GM12878 (cell line): ENCODE measurements around the gene SPATA3. TPM values are rescaled to one million over a fixed set of nuclear protein-coding genes. Genes with fewer than 3 reads are reported as not detected.

Experiments used
- ATAC-seq: fragments of 200-7000 bp; cut with Tn5 transposase; 3 replicates; pipeline ENCODE4 v1.9.1; 2020; ENCODE audit warnings: mild to moderate bottlenecking, moderate library complexity
- BruUV-seq: library from RNA; stranded (reverse); fragments of 400-500 nt; replicated peaks from 2 replicates; lab custom pipeline; 2021; lab: Mats Ljungman, UMichigan
- CTCF ChIA-PET: fragments of 300-600 bp; sonication (Branson Sonifier 250); formaldehyde crosslinking; extraction: SDS; loops from one replicate; lab custom pipeline; 2021; ENCODE audit warnings: inconsistent platforms; lab: Yijun Ruan, JAX
- POLR2A ChIA-PET: fragments of 350-600 bp; formaldehyde crosslinking; extraction: SDS; loops from one replicate; lab custom pipeline; 2021; ENCODE audit warnings: inconsistent platforms; lab: Charles Lee
- RAD21 ChIA-PET: fragments of 300-600 bp; sonication (Branson Sonifier 250); formaldehyde crosslinking; loops from one replicate; lab custom pipeline; 2023; ENCODE audit warnings: antibody characterized with exemption; ENCODE audit not compliant: unreplicated experiment; lab: Charles Lee
- SMC1A ChIA-PET: fragments of 300-600 bp; sonication (Branson Sonifier 250); formaldehyde crosslinking; loops from one replicate; lab custom pipeline; 2023; ENCODE audit not compliant: unreplicated experiment, uncharacterized antibody; lab: Charles Lee
- DNase-seq: peaks from one replicate; pipeline ENCODE4 v3.0.0-alpha.2; 2011; ENCODE audit warnings: low read depth, low spot score
- FAIRE-seq: peaks from 3 replicates; lab custom pipeline; 2011; peaks lifted over from hg19 to GRCh38; lab: Jason Lieb, UNC
- H2AFZ ChIP-seq: 2 replicates; pipeline ENCODE4 v1.6.0; 2011; ENCODE audit warnings: low read depth, low read length, control low read depth; ENCODE audit not compliant: control insufficient read depth
- H3K27ac ChIP-seq: 2 replicates; pipeline ENCODE4 v1.5.1; 2011; ENCODE audit warnings: control low read depth; ENCODE audit not compliant: control insufficient read depth, insufficient read depth
- H3K27me3 ChIP-seq, 2 experiments: replicated peaks in 1 of 2; 2 replicates each; pipeline versions ENCODE4 v1.6.0 to v1.6.1; 2011; ENCODE audit warnings: low read length in 1 of 2; ENCODE audit not compliant: control insufficient read depth in 2 of 2, insufficient read depth in 2 of 2
- H3K36me3 ChIP-seq, 2 experiments: 2 replicates each; pipeline ENCODE4 v1.5.1; 2011; ENCODE audit warnings: low read length in 1 of 2; ENCODE audit not compliant: control insufficient read depth in 2 of 2, insufficient read depth in 2 of 2
- H3K4me1 ChIP-seq: 2 replicates; pipeline ENCODE4 v1.6.1; 2011; ENCODE audit warnings: mild to moderate bottlenecking, low read length, moderate library complexity, mixed read lengths; ENCODE audit not compliant: control insufficient read depth, insufficient read depth
- H3K4me2 ChIP-seq: 2 replicates; pipeline ENCODE4 v1.6.0; 2011; ENCODE audit warnings: control low read depth; ENCODE audit not compliant: control insufficient read depth, insufficient read depth
- H3K4me3 ChIP-seq: fragments of 200-600 bp; sonication (generic); 2 replicates; pipeline ENCODE4 v1.5.1; 2016
- H3K79me2 ChIP-seq: 2 replicates; pipeline ENCODE4 v1.6.0; 2011; ENCODE audit warnings: low read length; ENCODE audit not compliant: control insufficient read depth, insufficient read depth
- H3K9ac ChIP-seq: 2 replicates; pipeline ENCODE4 v1.8.0; 2011; ENCODE audit warnings: low read length, control low read depth, mixed read lengths; ENCODE audit not compliant: control insufficient read depth, insufficient read depth
- H3K9me3 ChIP-seq: replicated peaks from 3 replicates; pipeline ENCODE4 v1.5.1; 2011; ENCODE audit warnings: mild to moderate bottlenecking, low read length; ENCODE audit not compliant: control insufficient read depth, insufficient read depth
- H4K20me1 ChIP-seq: 2 replicates; pipeline ENCODE4 v1.6.0; 2011; ENCODE audit not compliant: control insufficient read depth, insufficient read depth
- BHLHE40 ChIP-seq, 2 experiments: fragments of 450-650 bp in 1 of 2; IDR thresholded peaks; 2 replicates each; pipeline ENCODE4 v1.6.1; 2011 to 2017; ENCODE audit warnings: low read depth in 2 of 2, borderline replicate concordance in 1 of 2, improper control_type of control experiment in 1 of 2, low read length in 1 of 2, mild to moderate bottlenecking in 1 of 2
- CHD2 ChIP-seq: IDR thresholded peaks from 2 replicates; pipeline ENCODE4 v1.6.1; 2011; ENCODE audit warnings: low read depth, low read length, improper control_type of control experiment, borderline replicate concordance
- FOXM1 ChIP-seq: IDR thresholded peaks from 2 replicates; pipeline ENCODE4 v1.6.1; 2012; ENCODE audit warnings: low read depth, mild to moderate bottlenecking, inconsistent platforms, low read length, moderate library complexity
- HDAC2 ChIP-seq: fragments of 200-600 bp; sonication (generic); IDR thresholded peaks from 2 replicates; pipeline ENCODE4 v1.6.1; 2017
- MAX ChIP-seq: IDR thresholded peaks from 2 replicates; pipeline ENCODE4 v1.6.1; 2012; ENCODE audit warnings: low read depth, low read length, improper control_type of control experiment
- MTA2 ChIP-seq: fragments of 450-650 bp; IDR thresholded peaks from 2 replicates; pipeline ENCODE4 v1.6.1; 2016; ENCODE audit warnings: low read depth, mild to moderate bottlenecking, moderate library complexity
- MXI1 ChIP-seq: fragments of 150-350 bp; IDR thresholded peaks from 2 replicates; pipeline ENCODE4 v1.6.1; 2011; ENCODE audit warnings: low read depth, mild to moderate bottlenecking, inconsistent platforms, low read length, improper control_type of control experiment
- RBBP5 ChIP-seq: fragments of 200-600 bp; sonication (generic); conservative IDR thresholded peaks from 2 replicates; pipeline ENCODE4 v1.6.1; 2016
- STAT1 ChIP-seq: fragments of 450-650 bp; conservative IDR thresholded peaks from 2 replicates; pipeline ENCODE4 v1.6.1; 2014; ENCODE audit warnings: antibody characterized with exemption, mild to moderate bottlenecking
- WGBS: methylation state at CpG from one replicate; pipeline ENCODE4 v1.1.6; 2016; ENCODE audit warnings: low lambda C conversion rate; ENCODE audit not compliant: insufficient replicate concordance, insufficient coverage; ENCODE audit errors: missing lambda C conversion rate; 5-methylcytosine and 5-hydroxymethylcytosine counted together
- in situ Hi-C: fragments of 300-500 bp; cut with MboI; formaldehyde crosslinking; loops from 9 replicates; pipeline ENCODE4 v1.14.3; 2018; ENCODE audit warnings: mixed read lengths
- intact Hi-C: fragments of 100-400 bp; cut with micrococcal nuclease; formaldehyde crosslinking; loops from one replicate; pipeline ENCODE4 v1.14.2; 2022; ENCODE audit not compliant: unreplicated experiment
- polyA plus RNA-seq, 11 experiments: library from polyadenylated mRNA; depleted of rRNA in 4 of 11; unstranded in 6 of 11; stranded (reverse) in 5 of 11; fragments of >200 nt; fragmentation: Nextera tagmentation in 4 of 11; fragmentation: Illumina TruSeq in 1 of 11; extraction: Ambion mirVana in 4 of 11; extraction: Trizol in 1 of 11; gene quantifications; 1 replicate in 1 of 11; 2 replicates in 10 of 11; pipeline versions ENCODE4 v1.2.1 to v1.2.3, GENCODE V29; 2011 to 2016; ENCODE audit warnings: inconsistent platforms in 2 of 11, missing spikeins in 2 of 11, low read depth in 1 of 11
- total RNA-seq, 4 experiments: library from RNA; depleted of rRNA in 3 of 4; stranded (reverse); fragments of >200 nt in 3 of 4; fragmentation: Illumina TruSeq in 1 of 4; extraction: Trizol in 1 of 4; gene quantifications; 2 replicates each; pipeline versions ENCODE4 v1.2.1 to v1.2.3, GENCODE V29; 2013 to 2021

SPATA3 gene
- total and polyA plus RNA-seq, 10 of the 15 experiments (the other 5 are each of a cell fraction or from before 2014, with no cell fraction given) = not detected

DNA sequence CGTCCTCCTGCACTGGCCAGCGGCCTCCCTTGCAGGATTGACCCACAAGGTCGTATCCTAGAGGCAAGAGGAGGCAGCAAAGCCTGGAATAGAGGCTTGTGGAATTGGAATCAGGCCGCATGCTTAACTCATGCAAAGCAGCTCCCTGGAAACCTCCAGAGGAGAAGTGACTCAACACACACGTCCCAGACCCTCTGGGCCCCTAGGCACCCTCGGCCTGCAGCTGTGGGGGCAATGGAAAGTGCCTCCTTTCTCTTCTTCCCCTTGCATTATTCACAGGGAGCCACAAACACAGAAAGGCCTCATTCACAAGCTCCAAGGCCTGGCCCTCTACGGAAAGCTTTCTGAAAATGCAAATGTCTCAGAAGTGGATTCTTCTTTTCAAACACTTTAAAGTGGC is 19.6 kb downstream of the SPATA3 start:
- 14% methylated on average over 7 of the region's 7 CpGs for WGBS
- no peak overlapping the region for H3K4me2 ChIP-seq
- H3K9me3 ChIP-seq = no peaks in the 10 kb centered on the region
- H3K4me3 ChIP-seq = no peak overlapping the region
- no peak for TF ChIP-seq MAX
- TF ChIP-seq STAT1 = no peak
- TF ChIP-seq MTA2 = no peak
- no peak for TF ChIP-seq BHLHE40 (IDR thresholded peaks at IDR 0.05; ENCODE audit: borderline replicate concordance in 1 of 2, low read depth in 2 of 2, low read length in 1 of 2)
- no peak for TF ChIP-seq RBBP5
- TF ChIP-seq HDAC2 = no peak
- TF ChIP-seq MXI1 = no peak
- no peak for TF ChIP-seq FOXM1
- no peak for TF ChIP-seq CHD2
- POLR2A ChIA-PET = no interaction called here
- no peaks in the 10 kb centered on the region for H3K36me3 ChIP-seq
- DNase-seq (no peak), ATAC-seq (no peak), FAIRE-seq (no peak)
- no peak overlapping the region for H3K27ac ChIP-seq
- no peak overlapping the region for H3K9ac ChIP-seq
- in situ Hi-C loops = no loop called here
- intact Hi-C loops = no loop called here
- no peaks in the 10 kb centered on the region for H3K79me2 ChIP-seq
- H2AFZ ChIP-seq = no peak overlapping the region
- H3K4me1 ChIP-seq = no peaks in the 10 kb centered on the region
- H3K27me3 ChIP-seq = peaks cover 0 to 2% of the 10 kb centered on the region in 2 experiments; a peak in 2 of 4 replicates
- no peaks in the 10 kb centered on the region for H4K20me1 ChIP-seq
- BruUV-seq = no TSS peak
- RAD21 ChIA-PET = no interaction called here
- SMC1A ChIA-PET = interaction anchor here (1.0 to 1.3 kb wide), 2 partner anchors 8 to 89 kb away, joined by 4 read pairs; no protein-coding TSS in a partner anchor
- CTCF ChIA-PET = interaction anchor here (0.7 to 0.9 kb wide), 2 partner anchors 9 to 191 kb away, joined by 3 read pairs; no protein-coding TSS in a partner anchor
